GM18519 (cell line): ENCODE measurements around the gene ZNF710.
"Not testable (repeated sequence)": the region's sequence is repeated elsewhere in the genome, so short reads cannot be mapped to it uniquely, and the experiment has no call there.

ENCODE experiments used
- ATAC-seq: cut with Tn5 transposase; IDR thresholded peaks from one replicate; pipeline ENCODE4 v1.9.1; 2021; ENCODE audit warnings: mild to moderate bottlenecking, moderate library complexity; ENCODE audit not compliant: unreplicated experiment, low FRiP score

Gene ZNF710

GRCh38 chr15:90099868-90100831 lies 99.0 kb downstream of the ZNF710 start:
- no peak for ATAC-seq

GRCh38 chr15:90101130-90101968 lies 100.2 kb downstream of the ZNF710 start:
- no peak for ATAC-seq

- ATAC-seq: peak; percentile 50
Observed at GRCh38 chr15:90101969-90102890, 101.1 kb downstream of the ZNF710 start, which contains the start of gene IDH2. Gene IDH2, minus strand, starts transcription at chr15:90102468. Its CDS starts 78 bp downstream, at chr15:90102390.

GRCh38 chr15:90103701-90104329 lies 102.7 kb downstream of the ZNF710 start:
- no peak for ATAC-seq

- ATAC-seq: no peak
Observed at GRCh38 chr15:90104551-90104950, 103.4 kb downstream of the ZNF710 start.

- ATAC-seq: no peak
Observed at GRCh38 chr15:90105521-90105920, 104.4 kb downstream of the ZNF710 start.

- no peak for ATAC-seq
Observed at GRCh38 chr15:90106522-90107117, 105.5 kb downstream of the ZNF710 start.

GRCh38 chr15:90108038-90108437 lies 106.9 kb downstream of the ZNF710 start:
- not testable (repeated sequence) for ATAC-seq

- not testable (repeated sequence) for ATAC-seq
Observed at GRCh38 chr15:90109163-90109751, 108.1 kb downstream of the ZNF710 start.

GRCh38 chr15:90113166-90113565 lies 112.0 kb downstream of the ZNF710 start:
- no peak for ATAC-seq

- ATAC-seq: no peak
Observed at GRCh38 chr15:90114451-90114901, 113.4 kb downstream of the ZNF710 start.

- ATAC-seq: no peak
Observed at GRCh38 chr15:90115783-90116182, 114.7 kb downstream of the ZNF710 start.

GRCh38 chr15:90119367-90119766 lies 118.2 kb downstream of the ZNF710 start:
- ATAC-seq: no peak

GRCh38 chr15:90121086-90121485 lies 120.0 kb downstream of the ZNF710 start:
- ATAC-seq: no peak

GRCh38 chr15:90124507-90124906 lies 123.4 kb downstream of the ZNF710 start:
- ATAC-seq: no peak

GRCh38 chr15:90126022-90126421 lies 124.9 kb downstream of the ZNF710 start:
- no peak for ATAC-seq

GRCh38 chr15:90126596-90127435 lies 125.7 kb downstream of the ZNF710 start:
- ATAC-seq: no peak

GRCh38 chr15:90130291-90130690 lies 129.2 kb downstream of the ZNF710 start:
- no peak for ATAC-seq
